ENCODE measurements around the gene GSTM3.
"Not testable (repeated sequence)": the region's sequence is repeated elsewhere in the genome, so short reads cannot be mapped to it uniquely, and the experiment has no call there.

The GSTM3 gene

GRCh38 chr1:109775398-109775797 lies 34.6 kb upstream of the GSTM3 start:
- no peak for DNase-seq (ENCODE audit: low read depth)

GRCh38 chr1:109773900-109774485 lies 33.2 kb upstream of the GSTM3 start:
- DNase-seq (ENCODE audit: low read depth), result no peak

DNA sequence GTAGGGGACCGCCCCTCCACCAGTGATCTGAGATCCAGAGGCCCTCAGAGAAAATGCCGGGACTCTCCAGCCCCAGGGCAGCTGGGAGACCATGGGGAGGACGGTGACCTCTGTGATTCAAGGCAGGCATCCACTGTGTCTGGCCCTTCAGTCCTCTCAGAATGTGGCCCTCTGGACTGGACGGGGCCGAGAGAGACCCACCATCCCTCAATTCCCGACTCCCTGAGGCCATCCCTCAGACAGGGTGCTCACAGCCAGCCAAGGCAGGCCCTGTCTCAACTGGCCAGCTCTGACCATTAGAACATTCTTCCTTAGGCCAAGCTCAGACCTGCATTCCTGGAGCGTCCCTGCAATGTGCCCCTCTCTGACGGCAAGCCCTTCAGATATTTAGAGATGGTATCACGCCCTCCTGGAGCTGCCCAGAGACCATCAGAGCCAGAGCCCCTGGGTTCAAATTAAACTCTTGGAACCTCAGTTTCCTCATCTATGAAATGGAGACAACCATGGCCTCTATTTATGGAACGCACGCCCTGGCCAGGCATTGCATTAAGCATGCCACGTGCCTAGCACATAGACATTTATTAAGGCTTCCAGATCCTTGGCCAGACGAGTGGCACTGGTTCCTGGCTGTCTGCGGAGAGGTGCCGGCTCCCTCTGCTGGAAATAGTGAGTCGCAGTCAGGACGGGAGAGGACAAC lies 32.5 kb upstream of the GSTM3 start:
- no peak for DNase-seq (ENCODE audit: low read depth)

GRCh38 chr1:109772658-109773202 lies 31.9 kb upstream of the GSTM3 start:
- no peak for DNase-seq (ENCODE audit: low read depth)

GRCh38 chr1:109771712-109772657 lies 31.1 kb upstream of the GSTM3 start:
- no peak for DNase-seq (ENCODE audit: low read depth)

DNA sequence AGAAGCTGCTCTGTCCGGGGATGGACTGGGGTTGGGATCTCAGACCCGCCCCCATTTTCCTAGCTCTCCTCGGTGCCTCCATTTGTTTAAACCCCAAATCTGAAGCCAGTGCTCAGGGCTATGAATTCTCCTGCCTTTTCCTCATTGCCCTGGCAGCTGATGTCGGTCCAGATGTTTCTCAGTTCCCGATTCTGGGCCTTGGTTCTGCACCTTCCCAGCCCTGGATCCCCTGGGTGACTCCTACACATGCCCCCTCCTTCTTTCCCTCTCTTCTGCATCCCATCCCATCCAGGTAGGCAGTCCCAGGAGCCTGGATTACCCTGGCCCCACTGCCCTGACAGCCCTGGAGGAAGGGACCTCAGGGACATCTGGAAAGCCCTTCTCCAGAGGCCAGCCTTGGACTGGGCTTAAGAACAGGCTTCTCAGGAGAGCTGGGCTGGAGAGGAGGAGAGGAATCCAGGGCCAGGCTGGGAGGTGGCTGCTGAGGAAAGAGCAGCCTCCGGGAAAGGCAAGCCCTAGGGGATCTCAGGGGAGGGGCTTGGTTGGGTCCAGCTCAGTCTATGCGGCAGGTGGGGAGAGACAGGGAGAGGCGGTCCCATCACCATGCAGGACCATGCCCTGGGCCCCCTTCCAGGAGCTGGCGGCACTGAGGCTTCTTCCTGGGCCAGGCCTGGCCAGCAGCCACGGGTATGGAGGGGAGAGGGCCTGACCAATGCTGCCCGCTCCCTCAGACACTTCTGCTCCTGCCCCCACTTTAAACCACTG lies 29.7 kb upstream of the GSTM3 start:
- no peak for DNase-seq (ENCODE audit: low read depth)

GRCh38 chr1:109769330-109770078 lies 28.7 kb upstream of the GSTM3 start:
- DNase-seq (ENCODE audit: low read depth), result no peak

DNA sequence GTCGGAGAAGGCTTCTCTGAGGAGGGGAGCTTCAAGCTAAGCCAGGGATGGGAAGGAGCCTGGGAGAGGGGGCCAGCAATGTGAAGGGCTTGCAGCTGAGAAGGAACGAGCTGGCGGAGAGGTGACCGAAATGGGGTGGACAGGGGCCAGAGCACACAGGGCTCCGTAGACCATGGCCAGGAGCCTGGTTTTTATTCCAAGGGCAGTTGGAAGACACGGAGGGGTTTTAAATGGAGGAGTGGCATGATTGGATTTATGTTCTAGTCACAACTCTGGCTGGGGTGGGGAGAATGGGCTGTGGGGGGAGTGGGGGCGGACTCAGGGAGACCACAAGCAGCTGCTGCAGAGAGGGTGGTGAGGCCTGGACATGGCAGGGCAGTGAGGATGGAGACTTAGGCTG lies 28.0 kb upstream of the GSTM3 start:
- DNase-seq (ENCODE audit: low read depth), result no peak

DNA sequence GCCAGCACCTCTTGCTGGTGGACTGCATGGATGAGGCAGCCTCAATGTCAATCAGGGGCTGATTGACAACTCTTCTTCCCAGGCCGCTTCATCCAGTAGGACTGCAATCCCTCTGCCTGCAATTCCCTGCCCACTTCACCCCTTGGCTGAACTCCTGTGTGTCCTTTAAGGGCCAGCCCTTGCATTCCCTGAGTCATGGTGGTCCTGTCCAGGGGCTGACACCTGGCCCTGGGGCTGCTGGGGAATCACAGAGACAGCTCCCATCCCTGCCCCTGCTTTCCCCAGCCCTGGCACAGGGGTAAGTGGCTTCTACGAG lies 27.5 kb upstream of the GSTM3 start:
- no peak for DNase-seq (ENCODE audit: low read depth)

GRCh38 chr1:109767637-109768334 lies 26.9 kb upstream of the GSTM3 start:
- no peak for DNase-seq (ENCODE audit: low read depth)

- DNase-seq (ENCODE audit: low read depth), result not testable (repeated sequence)
Measured at GRCh38 chr1:109766991-109767636, 26.3 kb upstream of the GSTM3 start.

- DNase-seq (ENCODE audit: low read depth), result no peak
Measured at GRCh38 chr1:109765896-109766615, 25.2 kb upstream of the GSTM3 start.

GRCh38 chr1:109765483-109765815 lies 24.6 kb upstream of the GSTM3 start:
- DNase-seq (ENCODE audit: low read depth), result no peak

- DNase-seq (ENCODE audit: low read depth), result no peak
Measured at GRCh38 chr1:109764561-109765482, 24.0 kb upstream of the GSTM3 start.

DNA sequence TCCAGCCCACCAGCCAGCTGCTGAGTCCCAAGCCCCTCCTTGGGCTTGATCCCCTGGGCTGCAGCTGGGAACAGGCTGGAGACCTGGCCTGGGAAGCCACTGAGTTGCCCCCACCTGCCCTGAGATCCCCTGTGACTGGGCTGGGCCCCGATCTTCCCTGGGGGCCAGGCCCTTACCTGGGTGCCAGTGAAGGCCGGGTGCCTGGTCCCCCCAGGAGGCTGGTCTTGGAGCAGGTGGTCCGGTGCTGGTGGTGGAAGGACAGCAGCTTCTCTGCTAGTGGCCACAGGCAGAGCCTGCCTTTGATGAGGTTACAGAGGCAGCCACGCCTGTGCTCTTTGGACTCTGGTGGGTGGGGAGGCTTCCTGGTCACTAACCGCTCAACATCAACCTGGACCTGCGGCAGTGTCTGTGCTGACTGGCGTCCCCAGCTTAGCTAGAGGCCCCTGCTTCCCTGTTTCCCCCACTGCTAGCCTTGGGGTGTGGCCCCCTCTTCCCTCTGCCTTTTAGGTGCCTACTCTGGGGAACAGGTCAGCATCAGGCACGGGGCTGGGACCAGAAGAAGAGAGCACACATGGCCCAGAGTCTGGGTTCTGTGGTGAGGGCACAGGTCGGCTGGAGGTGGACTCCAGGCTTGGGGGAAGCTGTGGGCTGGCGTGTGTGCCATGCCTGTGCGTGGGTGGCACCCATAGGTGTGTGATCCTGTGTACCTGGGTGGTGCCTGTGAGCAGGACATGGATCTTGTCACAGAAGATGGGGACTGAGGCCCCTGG lies 23.0 kb upstream of the GSTM3 start, which contains the start of gene EPS8L3:
TSS of gene EPS8L3 (minus strand) at position 278 of the 770 bp plus-strand sequence. CDS start 2,174 bp downstream, outside the sequence.
- DNase-seq (ENCODE audit: low read depth), result no peak

DNA sequence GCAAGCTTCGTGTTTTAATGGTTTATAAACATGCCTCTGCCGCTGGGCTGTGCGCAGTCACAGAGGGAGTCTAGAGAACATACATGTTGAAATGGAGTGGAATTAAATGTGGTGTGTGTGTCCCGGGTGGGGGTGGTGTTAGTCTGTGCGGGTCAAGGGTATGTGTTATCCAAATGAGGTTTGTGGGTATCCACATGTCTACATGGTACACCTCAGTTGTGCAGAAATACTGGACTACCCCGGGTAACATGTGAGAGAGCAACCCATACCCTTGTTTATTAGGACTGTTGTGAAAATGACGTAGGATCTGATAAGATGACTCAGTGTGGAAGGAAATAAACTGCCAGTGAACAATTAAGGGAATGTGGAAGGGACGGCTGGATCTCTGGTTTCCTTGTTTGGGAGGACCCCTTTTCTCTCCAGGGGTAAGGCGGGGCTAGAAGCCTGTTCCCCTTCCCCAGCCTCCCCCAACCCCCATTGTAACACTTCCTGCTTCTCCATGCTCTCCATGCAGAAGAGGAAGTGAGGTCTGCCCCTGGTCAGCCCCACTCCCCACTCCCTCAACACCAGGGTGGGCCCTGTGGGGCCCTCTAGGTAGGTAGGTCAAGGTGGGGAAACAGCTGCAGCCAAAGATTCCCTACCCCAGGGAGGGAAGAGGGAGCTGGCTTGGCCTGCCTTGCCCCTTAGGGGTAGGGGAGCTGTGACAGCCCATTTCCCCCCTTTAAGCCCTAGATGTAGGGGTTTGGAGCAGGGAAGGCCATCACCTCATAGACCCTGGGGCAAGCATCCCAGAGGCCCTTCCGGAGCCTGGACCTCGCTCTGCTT lies 22.2 kb upstream of the GSTM3 start:
- no peak for DNase-seq (ENCODE audit: low read depth)

Measured in stimulated activated CD8-positive, alpha-beta memory T cell treated with anti-CD3 and anti-CD28 coated beads, Interleukin-12 subunit alpha, Interleukin-12 subunit beta, amount 100 ng/mL, for 4 hours (primary cell).